Panc1 (cell line): ENCODE measurements around the gene SIGLEC9.
A peak's percentile ranks its signal among the peaks of the same experiment; 100 is the strongest.

ENCODE experiments used
- POLR2AphosphoS5 ChIP-seq: IDR thresholded peaks from 2 replicates; pipeline ENCODE4 v1.6.1; 2012; ENCODE audit warnings: mild to moderate bottlenecking, low read depth, low read length, moderate library complexity
- TF ChIP-seq, protein P1 (sequence below): fragments of 450-650 bp; IDR thresholded peaks from 2 replicates; pipeline ENCODE4 v1.5.1; 2017; ENCODE audit warnings: mild to moderate bottlenecking

DNA sequence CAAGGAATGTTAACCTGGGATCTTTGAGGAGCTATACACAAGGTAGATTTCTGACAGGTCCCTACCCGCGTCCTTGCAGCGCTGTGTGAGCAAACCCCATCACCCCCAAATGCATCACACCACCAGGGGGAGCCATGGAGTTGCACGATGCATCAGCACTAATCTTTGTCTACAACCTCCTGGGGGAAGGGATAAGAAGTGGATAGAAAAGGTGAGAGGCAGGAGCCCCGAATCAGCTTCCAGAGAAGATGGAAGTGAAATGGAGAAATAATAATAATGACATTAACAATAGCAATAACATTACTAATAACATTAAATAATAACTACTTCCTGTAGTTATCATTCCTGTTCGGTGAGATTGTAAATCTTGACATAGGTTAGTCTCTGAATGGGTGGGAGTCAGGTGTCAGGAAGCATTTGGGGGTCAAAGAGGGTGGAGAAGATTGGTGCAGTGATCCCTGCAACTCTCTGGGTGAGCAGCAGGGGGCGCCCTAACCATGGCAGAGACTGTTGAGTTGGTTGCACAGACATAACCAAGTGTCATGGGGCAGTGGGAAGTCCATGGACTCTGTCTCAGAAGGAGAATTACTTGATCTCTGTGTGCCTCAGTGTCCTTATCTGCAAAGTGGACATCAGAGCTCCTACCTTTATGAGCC is 33.9 kb downstream of the SIGLEC9 start:
- TF ChIP-seq, protein P1, sequence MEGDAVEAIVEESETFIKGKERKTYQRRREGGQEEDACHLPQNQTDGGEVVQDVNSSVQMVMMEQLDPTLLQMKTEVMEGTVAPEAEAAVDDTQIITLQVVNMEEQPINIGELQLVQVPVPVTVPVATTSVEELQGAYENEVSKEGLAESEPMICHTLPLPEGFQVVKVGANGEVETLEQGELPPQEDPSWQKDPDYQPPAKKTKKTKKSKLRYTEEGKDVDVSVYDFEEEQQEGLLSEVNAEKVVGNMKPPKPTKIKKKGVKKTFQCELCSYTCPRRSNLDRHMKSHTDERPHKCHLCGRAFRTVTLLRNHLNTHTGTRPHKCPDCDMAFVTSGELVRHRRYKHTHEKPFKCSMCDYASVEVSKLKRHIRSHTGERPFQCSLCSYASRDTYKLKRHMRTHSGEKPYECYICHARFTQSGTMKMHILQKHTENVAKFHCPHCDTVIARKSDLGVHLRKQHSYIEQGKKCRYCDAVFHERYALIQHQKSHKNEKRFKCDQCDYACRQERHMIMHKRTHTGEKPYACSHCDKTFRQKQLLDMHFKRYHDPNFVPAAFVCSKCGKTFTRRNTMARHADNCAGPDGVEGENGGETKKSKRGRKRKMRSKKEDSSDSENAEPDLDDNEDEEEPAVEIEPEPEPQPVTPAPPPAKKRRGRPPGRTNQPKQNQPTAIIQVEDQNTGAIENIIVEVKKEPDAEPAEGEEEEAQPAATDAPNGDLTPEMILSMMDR: peak; percentile 91
- TF ChIP-seq POLR2AphosphoS5: no peak
